DMS79 treated with DMSO at 0.1 percent for 48 hours (cell line): ENCODE measurements around the gene SERTAD2.

Experiments
- DNase-seq: peaks from one replicate; lab custom pipeline; 2025; lab: John Stamatoyannopoulos, UW

SERTAD2 gene

DNA sequence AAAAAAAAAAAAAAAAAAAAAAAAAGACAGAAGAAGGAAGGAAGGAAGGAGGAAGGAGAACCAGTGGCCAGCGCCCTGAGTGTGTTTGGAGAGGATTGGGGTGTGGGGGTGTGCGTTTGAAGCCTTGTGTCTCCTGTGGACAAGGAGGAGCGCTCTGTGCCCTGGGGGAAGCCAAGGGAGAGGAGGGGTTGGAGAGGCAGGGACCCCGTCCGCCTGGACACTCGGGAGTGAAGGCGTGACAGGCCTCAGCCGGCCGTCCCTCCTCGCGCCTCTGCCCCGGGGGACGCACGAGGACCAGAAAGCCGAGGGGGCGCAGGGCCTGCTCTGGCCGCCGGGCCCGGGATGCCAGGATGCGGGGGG, 44.9 kb downstream of the SERTAD2 start:
- DNase-seq, result no peak

DNA sequence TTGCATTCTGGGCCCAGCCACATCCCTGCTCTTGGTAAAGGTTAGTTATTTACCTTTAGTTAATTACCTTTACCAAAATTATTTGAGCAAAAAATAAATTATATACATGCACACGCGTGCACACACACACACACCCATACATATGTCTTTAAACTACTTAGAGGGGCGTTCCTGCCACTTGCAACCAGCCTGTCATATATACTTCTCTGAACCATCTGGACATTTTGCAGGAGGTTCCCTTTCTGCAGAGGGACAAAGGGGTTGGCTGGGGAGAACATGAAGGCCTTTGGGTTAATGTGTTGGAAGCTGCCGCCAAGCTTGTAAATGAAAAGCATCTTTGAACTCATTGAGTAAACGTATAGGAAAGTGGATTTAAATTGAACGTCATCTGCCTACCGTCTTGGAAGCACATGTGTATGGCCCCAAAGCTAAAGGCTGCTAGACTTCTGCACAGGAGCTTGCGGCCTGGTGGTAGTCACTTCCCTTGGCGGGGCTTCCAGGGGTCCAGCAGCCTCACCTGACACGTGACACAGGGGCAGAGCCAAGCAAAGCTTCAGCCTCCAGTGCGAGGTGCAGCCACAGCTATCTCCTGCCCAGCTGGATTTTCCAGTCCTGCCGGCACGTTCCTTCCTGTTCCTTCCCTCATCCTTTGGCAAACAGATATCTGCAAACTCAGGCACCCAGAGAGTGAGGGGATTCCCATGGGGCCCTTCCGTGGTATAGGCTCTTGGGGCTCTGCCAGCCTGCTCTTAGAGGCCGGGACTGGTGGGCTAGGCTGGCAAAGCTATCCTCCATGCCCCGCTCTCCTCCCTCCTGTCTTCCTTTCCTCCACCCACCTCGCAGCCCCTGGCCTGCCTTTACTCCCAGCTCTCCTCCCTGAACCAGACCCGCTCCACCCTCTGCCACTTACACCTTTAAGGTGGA, 46.1 kb downstream of the SERTAD2 start:
- DNase-seq, result no peak

DNA sequence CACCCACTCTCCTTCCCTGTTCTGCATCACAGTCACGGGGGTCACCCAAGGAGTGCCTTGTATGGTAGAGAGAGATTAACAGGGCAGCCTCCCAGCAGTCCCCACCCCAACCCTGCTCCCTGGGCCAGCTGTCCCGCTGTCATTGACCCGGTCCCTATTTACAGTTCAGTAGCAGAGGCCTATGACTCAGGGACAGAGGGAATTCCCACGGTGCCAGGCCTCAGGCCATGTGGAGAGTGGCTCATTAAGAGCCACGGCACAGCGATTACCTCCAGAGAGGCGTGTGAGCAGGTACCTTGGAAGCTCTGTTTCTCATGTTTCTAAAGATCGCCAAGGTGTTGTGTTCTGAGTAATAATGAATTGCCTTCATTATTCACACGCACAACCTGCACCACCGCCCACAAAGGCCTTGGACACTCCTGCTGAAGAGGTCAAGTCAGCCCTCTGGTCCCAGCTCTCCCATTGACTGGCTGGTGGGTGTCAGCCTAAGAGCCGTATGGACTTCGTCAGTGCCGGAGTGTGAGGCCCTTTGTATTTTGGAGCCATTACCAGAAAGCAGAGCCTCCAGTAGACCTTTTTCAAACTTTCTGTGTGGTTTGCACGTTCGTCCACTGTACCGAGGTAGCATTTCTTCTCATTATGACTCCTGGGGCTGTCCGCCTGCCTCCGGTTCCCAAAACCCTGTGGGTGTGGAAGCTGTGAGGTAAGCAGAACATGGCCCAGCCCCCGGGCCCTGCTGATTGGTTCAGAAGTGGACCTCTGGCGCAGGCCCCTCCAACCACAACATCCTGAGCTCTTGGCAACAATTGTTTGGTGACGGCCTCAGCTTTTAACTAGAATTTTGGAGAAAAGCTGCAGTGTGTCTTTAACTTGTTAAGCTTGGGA, 47.0 kb downstream of the SERTAD2 start:
- DNase-seq, result no peak

DNA sequence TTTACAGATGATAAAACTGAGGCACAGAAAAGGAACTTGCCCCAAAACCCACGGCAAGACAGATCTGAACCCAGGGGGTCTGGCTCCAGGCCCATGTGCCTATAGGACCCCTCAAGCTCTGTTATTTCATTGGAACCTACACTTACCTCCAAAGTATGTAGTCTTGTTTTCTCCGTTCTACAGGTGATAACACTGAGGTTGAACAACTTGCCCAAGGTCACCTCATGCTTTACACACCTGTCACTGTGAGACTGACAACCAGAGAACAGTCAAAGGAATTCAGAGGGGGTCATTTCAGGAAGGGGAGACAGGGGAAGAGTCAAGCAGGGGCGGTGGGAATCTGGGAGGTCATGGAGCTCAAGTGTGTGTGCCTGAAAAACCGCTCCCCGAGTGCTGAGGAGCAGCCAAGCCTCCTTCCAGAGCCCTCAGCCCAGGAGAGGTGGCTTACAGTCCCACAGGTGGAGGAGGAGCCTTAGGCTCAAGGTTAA, 47.7 kb downstream of the SERTAD2 start:
- no peak for DNase-seq

DNA sequence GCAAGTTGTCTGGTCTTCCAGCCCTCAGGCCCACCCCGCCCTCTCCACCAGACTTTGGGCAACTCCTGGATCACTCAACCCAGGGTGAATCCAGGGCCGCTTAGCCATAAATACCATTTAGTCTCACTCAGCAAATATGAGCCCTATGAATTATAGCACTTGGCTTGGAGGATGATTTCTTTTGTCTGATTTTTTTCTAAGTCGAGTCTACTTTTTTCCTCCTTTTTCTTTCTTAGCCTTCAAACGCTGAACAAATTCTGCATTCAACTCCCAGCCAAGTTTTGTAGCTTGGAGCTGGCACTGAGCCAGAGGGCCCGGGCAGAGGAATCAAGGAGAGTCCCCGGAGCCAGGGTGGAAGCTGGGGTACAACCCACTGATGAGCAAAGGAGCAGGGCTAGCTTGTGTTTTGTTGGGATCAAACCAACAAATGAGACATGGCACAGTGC, 48.7 kb downstream of the SERTAD2 start:
- DNase-seq, result peak; percentile 10

DNA sequence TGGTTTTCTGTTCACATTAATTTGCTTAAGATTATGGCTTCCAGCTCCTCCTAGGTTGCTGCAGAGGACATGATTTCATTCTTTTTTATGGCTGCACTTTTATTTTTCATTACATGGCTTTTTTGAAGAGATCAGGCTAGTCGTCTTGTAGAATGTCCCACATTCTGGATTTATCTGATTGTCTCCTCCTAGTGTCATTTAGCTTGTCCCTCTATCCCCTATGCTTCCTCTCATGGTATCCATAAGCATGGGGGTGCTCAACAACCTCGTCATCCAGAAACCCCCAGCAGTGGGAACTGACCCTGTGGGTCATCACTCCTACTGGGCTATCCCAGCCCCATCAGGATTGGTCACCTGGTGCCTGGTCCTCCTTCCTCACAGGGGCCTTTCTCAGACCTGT, 49.6 kb downstream of the SERTAD2 start:
- DNase-seq, result no peak

DNA sequence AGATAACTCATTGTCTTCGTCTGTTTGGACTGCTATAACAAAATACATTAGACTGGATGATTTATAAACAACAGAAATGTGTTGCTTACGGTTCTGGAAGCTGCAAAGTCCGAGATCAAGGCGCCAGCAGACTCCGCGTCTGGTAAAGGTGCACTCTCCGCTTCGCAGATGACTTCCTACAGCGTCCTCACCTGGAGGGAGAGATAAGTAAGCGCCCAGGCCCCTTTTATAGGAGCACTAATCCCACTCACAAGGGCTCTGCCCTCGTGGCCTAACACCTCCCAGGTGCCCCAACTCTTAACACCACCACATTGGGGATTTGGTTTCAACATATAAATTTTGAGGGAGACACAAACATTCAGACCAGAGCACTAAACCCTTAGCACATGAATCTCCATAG, 51.3 kb downstream of the SERTAD2 start:
- DNase-seq, result no peak

DNA sequence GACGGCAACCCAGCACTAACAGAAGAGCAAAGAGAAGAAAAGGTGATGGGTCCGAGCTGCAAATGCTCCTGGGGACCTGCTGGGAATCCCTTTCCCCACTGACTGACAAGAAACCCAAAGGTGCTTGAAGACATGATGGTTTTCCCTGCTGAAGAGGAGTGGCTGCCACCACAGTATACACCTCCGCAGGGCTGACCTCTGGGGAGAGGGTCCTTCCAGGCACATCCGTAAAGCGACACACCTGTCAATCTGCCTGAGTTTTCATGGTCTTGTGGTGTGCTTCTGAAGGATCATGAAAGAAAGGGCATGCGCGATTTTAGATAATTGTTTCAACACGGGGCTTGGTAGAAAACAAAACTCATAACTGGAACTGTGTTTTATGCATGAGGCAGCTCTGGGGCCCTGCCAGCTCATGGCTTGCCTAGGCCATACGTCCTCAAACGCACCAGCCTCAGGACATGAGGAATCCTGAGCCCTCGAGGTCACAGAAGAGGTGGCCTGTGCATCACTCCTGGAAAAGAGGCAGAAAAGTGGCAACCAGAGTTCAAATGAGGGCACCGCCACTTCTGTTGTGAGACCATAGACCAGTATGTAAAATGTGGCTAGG, 51.8 kb downstream of the SERTAD2 start:
- no peak for DNase-seq

DNA sequence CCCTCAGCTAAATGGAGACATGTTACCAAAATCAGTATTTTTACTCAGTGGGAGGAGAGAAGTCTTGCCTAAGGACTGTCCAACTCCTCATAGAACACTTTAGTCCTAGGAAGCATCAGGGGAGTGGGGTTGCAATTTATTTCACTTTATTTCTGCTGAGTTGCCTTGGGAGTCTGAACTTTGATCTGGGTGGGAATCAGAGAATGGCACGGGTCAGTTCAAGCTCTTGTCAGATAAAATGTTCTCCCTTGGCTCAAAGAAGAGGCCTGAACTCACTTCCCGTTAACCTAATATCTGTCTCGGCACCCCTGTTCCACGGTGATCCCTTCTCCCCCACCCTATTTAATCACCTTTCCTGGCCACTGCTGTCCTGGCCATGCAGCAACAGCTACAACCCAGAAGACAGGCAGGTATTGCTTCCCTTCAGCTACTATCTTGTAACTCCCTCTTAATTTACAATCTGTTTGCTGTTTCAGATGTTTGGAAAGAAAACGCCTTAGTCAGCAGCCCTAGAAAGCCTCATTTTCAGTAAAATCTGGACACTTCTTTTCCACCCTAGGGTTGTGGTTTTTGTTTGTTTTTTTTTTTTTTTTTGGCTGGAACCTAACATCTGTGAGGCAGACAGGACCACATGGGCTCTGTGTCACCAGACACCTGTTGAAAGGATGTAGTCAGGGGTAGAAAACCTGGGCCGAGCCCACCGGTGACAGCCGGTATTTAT, 52.5 kb downstream of the SERTAD2 start:
- DNase-seq, result no peak

DNA sequence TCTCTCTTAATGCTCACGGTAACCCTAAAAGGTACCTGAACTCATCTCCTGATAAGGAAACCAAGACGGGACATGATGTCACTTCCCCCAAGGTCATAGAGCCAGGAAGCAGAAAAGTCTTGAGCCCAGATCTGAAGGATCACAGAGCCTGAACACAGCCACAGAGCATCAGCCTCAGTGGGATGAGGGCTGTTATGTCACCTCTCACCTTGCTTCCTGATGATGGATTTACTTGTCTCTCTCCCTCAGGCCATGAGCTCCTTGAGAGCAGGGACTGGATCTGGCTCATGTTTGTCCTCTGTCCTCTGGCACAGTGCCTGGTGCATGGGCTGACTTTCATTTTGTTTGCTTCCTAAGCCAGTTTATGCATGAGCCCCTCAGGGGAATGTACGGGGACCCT, 54.2 kb downstream of the SERTAD2 start:
- peak; percentile 61 for DNase-seq

DNA sequence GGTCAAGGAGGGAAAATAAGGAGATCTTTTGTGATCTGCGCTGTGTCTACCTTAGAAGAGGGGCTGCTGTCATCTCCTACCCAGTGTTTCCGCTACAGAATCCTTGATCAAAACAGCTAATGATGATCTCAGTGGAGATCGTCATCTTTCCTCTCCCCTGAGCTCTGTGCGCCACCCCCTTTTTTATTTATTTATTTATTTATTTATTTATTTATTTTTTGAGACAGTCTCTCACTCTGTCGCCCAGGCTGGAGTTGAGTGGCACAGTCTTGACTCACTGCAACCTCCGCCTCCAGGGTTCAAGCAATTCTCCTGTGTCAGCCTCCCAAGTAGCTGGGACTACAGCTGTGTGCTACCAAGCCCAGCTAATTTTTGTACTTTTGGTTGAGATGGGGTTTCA, 55.5 kb downstream of the SERTAD2 start:
- DNase-seq, result no peak

DNA sequence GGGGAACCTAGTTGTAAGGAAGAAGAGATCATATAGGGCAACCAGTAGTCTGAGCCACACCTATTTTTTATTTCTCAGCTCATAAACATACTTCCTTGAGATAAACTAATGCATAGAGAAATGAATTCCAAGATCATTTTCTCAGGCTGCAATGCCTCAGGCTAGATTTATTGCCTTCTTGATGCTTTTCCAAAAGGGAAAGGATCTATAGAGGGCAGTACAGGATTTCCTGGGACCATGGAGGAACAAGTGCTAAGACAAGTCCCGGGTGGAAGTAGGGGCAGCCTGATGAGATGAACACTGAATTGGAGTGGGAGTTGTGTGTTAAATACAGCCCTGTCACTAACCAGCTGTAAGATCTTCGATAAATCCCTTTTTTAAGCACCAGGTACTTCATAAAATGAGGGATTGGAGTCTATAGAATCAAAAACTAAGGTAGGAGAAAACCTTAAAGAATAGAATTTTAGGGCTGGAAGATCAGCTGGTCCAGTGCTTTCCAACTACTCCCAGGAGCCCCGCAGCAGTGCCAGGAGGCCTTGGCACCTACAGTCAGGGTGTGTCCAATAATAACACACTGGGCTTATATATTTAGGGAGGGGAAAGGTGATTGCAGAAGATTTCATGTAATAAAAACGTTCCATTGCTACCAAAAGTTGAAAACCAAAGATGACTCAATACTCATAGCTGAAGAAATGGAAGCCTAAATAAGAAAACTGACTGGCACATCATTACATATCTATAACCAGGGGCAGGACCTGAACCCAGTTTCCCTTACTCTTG, 58.1 kb downstream of the SERTAD2 start:
- no peak for DNase-seq

DNA sequence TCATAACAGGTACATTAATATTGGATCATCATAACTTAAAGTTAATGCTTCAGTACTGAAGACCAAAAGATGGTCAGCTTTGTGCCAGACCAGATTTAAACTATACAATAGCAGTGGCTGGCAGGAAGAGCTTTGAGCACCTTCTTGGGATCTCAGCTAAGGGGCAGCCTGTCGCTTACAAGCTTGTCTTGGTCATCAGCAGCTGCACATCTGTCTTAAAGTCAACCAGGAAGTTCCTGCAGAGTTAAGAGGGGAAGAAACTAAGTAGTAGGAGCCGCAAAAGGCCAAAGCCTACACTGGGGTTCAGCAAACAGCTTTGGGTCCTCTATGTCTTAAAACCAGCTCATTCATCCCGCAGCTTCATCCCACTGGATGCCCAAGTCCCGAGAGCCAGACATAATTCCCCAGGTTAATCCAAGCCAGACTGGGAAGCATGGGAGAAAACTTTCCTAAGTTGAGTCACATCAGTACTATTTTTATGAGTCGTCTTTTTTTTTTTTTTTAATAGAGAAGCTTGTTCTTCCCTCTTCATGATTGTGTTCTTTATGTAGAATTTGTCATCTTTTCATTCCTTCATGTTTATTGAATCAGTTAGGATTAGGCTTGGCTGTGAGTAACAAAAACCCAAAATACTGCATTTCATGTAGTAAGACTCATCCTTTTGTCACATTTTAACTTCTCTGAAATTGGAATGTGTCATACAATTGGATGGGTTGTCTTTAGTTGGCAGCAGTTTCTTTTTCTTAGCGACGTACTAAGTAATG, 59.3 kb downstream of the SERTAD2 start:
- DNase-seq, result no peak

DNA sequence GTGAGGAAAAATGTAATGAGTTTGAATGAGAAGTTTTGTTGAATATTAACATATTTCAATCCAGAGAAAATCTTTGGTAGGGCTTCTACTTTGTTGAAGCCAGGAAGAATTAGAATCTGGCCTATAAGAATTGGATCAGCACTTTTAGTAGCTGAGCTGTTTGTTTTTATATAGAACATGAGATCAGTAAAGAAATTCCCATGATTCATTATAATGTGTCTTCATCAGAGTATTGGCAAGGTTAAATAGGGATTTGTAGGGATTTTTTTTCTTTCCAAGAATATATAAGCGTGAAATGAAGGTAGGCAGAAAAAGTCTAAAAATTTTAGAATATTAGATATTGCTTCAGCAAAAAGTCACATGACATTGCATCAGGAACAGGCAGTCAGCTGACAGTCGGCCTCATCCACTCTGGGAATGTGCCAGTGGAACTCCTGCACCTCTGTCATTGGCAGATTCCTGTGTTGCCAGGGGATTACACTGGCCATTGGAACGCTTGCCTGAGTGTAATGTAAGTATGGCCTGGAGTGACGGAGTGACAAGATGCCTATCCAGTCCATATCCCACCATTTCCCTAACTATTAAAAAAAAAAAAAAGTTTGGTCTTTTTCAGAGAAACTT, 60.6 kb downstream of the SERTAD2 start:
- DNase-seq, result no peak

DNA sequence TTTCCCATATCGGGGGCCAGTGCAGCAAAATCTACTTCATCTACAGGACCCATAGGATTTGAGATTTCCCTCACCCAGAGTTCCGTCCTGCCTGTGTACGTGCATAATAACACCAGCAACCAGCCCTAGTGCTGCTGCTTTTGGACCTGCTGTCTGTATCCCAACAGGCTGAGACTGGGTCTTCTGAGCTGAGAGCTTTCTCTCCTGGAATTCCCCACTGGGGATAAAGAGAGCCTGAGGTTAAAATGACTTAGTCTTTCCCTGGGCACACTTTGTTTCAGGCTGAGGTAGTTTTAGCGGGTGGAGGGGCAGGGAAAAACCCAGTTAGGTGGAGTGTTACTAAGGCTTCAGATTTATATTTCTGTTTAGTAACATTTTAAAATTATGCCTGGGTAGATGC, 62.5 kb downstream of the SERTAD2 start:
- DNase-seq, result no peak

DNA sequence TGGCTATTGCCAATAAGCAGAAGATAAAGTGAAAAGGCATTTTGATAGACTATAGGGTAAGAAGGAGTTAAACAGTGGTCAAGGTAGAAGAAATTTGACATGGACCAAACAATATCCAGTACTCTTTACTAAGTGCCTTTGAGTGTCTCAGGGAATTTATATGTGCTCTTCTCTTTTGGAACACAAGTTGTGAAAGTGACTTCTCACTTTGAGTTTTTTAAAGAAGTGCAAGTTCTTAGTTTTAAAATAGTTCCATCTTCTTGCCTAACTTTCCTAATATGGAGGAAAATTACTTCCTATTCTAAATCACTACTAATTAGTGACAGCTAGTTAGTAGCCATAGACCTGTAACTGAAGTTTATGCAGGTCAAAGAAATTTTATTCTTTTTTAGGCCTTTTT, 66.2 kb downstream of the SERTAD2 start:
- DNase-seq, result no peak

DNA sequence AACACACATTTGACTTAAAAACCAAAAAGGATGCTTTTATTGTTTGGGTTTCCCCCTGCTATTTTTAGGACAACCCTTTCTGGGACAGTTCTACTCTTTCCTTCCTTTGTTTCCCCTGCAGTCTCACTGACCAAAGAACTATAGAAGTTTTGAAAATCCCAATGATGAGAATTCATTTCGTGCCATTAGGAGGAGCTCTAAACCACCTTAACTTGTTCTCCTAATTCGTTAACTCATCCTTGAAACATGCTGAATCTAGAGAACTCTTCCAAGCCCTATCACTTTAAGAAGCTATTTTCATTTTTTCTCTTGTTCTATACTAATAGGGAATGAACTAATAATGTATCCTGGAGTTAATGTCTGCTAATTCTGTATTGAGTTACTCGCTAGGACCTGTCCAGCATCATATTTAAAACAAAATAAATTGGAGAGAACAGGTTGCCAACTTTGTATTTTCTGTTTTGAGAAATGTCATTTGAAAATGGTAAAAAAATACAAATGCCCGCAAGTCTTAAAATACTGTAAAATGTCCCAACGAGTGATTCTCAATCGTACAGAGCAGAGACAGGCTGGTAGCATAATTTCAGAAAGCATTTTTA, 66.7 kb downstream of the SERTAD2 start:
- DNase-seq, result peak; percentile 39

DNA sequence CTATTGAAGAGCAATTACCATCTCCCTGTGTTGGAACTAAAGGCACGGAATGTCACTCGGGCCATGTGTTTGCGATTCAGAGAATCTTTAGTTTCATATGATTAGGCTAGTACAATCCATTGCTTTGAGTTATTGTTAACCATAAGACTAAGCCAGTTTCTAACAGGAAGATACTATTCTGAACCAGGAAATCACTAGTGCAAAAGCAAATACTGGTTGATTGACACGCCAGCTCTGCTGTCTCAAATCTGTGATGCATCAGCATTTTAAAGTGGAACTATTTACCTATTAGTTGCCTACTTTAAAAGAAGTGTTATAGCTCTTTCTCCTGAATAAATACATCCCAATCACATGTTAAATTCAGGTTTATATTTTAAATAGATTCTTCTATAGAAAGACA, 67.7 kb downstream of the SERTAD2 start:
- DNase-seq, result no peak

DNA sequence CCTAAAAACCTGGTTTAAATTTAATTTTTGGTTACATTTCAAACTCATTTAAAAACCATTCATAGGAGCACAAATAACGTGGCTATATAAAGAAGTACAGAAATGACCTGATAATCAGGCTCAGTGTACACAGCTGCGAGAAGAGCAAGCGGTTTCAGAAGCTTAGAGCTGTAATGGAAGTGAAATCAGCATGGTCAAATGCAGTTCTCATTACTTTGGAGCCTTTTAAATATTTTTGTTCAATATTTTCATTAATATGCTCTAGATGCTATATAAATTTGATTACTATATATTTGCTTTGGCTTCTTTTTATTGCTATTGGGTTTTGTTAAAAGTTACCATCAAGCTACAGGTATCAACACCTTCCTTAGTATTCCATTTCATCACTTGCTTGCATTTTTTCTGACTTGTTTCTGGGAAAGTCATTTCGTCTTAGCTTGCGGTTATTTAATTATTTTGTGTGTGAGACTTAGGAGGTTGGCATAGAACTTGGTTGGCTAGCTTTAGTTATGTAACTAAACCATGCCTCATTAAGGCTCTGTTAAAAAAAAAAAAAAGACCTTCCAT, 70.9 kb downstream of the SERTAD2 start:
- DNase-seq, result no peak
